Astrocyte (in vitro differentiated cells and primary cell): Measurements from ENCODE around the gene ECHDC3. TPM values are rescaled to one million over a fixed set of nuclear protein-coding genes. Genes with fewer than 3 reads are reported as not detected.

Source experiments
- DNase-seq: peaks from one replicate; pipeline ENCODE4 v3.0.0-alpha.2; 2010; ENCODE audit warnings: low read depth
- FAIRE-seq: peaks from 2 replicates; lab custom pipeline; 2011; peaks lifted over from hg19 to GRCh38; lab: Jason Lieb, UNC
- H2AFZ ChIP-seq: 2 replicates; pipeline ENCODE4 v1.6.0; 2012; ENCODE audit warnings: low read depth, low read length, inconsistent platforms
- H3K27ac ChIP-seq: 2 replicates; pipeline ENCODE4 v1.5.1; 2011; ENCODE audit warnings: low read depth, low read length, inconsistent platforms
- H3K27me3 ChIP-seq: 2 replicates; pipeline ENCODE4 v1.6.0; 2011; ENCODE audit warnings: low read length, inconsistent platforms; ENCODE audit not compliant: insufficient read depth
- H3K36me3 ChIP-seq: 2 replicates; pipeline ENCODE4 v1.5.1; 2011; ENCODE audit warnings: low read length, inconsistent platforms; ENCODE audit not compliant: insufficient read depth
- H3K4me1 ChIP-seq: 2 replicates; pipeline ENCODE4 v1.5.1; 2011; ENCODE audit warnings: low read length, inconsistent platforms; ENCODE audit not compliant: insufficient read depth
- H3K4me2 ChIP-seq: 2 replicates; pipeline ENCODE4 v1.6.0; 2012; ENCODE audit warnings: low read length, inconsistent platforms
- H3K4me3 ChIP-seq: 2 replicates; pipeline ENCODE4 v1.5.1; 2011; ENCODE audit warnings: low read depth, mild to moderate bottlenecking, low read length, inconsistent platforms; ENCODE audit not compliant: insufficient read depth
- H3K79me2 ChIP-seq: 2 replicates; pipeline ENCODE4 v1.6.0; 2012; ENCODE audit warnings: mild to moderate bottlenecking, low read length, inconsistent platforms; ENCODE audit not compliant: insufficient read depth
- H3K9ac ChIP-seq: 2 replicates; pipeline ENCODE4 v1.6.0; 2012; ENCODE audit warnings: mild to moderate bottlenecking, low read length, inconsistent platforms
- H3K9me3 ChIP-seq: 2 replicates; pipeline ENCODE4 v1.5.1; 2012; ENCODE audit warnings: low read depth, mild to moderate bottlenecking, low read length, inconsistent platforms; ENCODE audit not compliant: insufficient read depth
- H4K20me1 ChIP-seq: 2 replicates; pipeline ENCODE4 v1.6.0; 2012; ENCODE audit warnings: low read length, inconsistent platforms; ENCODE audit not compliant: insufficient read depth
- H3K27ac Mint-ChIP-seq: one replicate; pipeline ENCODE4 v1.8.0; 2021; ENCODE audit warnings: mild to moderate bottlenecking, mixed read lengths; ENCODE audit not compliant: unreplicated experiment
- H3K27me3 Mint-ChIP-seq: one replicate; pipeline ENCODE4 v1.8.0; 2021; ENCODE audit warnings: low read depth, mixed read lengths; ENCODE audit not compliant: unreplicated experiment
- H3K36me3 Mint-ChIP-seq: one replicate; pipeline ENCODE4 v1.8.0; 2021; ENCODE audit warnings: low read depth, mixed read lengths; ENCODE audit not compliant: unreplicated experiment
- H3K4me1 Mint-ChIP-seq: one replicate; pipeline ENCODE4 v1.8.0; 2021; ENCODE audit warnings: low read depth, mixed read lengths; ENCODE audit not compliant: unreplicated experiment
- H3K4me3 Mint-ChIP-seq: one replicate; pipeline ENCODE4 v1.8.0; 2021; ENCODE audit warnings: mild to moderate bottlenecking, moderate library complexity, mixed read lengths; ENCODE audit not compliant: unreplicated experiment
- H3K9me3 Mint-ChIP-seq: one replicate; pipeline ENCODE4 v1.8.0; 2021; ENCODE audit warnings: mild to moderate bottlenecking, mixed read lengths; ENCODE audit not compliant: unreplicated experiment
- EZH2 ChIP-seq: IDR thresholded peaks from 2 replicates; pipeline ENCODE4 v1.6.1; 2012; ENCODE audit warnings: mild to moderate bottlenecking, low read length, inconsistent platforms; ENCODE audit not compliant: insufficient read depth
- total RNA-seq: library from RNA; stranded (reverse); gene quantifications from 2 replicates; pipeline ENCODE4 v1.2.1, GENCODE V29; 2021
- TF ChIP-seq, protein P1 (sequence below): IDR thresholded peaks from 2 replicates; pipeline ENCODE4 v1.5.1; 2011; ENCODE audit warnings: low read depth, mild to moderate bottlenecking, inconsistent platforms, low read length, moderate library complexity; ENCODE audit not compliant: insufficient read depth

ECHDC3 gene
- total RNA-seq, 1 donor from 2014 or later, result 2.1 TPM

DNA sequence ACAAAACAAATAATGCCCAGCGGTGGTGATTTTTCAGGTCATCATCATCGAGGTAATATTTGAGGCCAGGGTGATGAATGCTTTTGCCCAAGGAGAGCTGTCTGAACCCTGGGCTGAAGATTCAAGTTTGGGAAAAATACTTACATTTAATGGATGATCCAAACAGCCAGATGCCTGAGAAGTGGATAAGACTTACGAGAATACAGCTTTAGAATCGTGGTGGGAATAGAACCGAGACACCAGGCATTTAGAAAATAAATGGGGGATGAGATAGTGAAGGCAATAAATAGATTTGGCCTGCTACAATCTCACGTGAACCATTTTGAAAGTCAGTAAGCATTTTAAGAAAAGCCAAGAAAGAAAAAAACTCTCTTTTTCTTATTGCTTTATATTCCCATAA, 68.8 kb downstream of the ECHDC3 start:
- H3K27ac Mint-ChIP-seq, result no peak overlapping the region
- DNase-seq, result no peak
- H3K4me3 Mint-ChIP-seq, result no peak overlapping the region
- Histone ChIP-seq H3K36me3 (no peaks in the 10 kb centered on the region), H3K9ac (no peak overlapping the region), H2AFZ (no peak overlapping the region), H3K4me3 (no peak overlapping the region), H4K20me1 (no peaks in the 10 kb centered on the region), H3K4me1 (peaks cover 7% of the 10 kb centered on the region), H3K9me3 (no peaks in the 10 kb centered on the region), H3K27me3 (no peaks in the 10 kb centered on the region), H3K79me2 (no peaks in the 10 kb centered on the region), H3K27ac (no peak overlapping the region), H3K4me2 (no peak overlapping the region)
- no peak for FAIRE-seq
- peaks cover 5% of the 10 kb centered on the region for H3K27me3 Mint-ChIP-seq
- no peaks in the 10 kb centered on the region for H3K36me3 Mint-ChIP-seq
- TF ChIP-seq, protein P1, sequence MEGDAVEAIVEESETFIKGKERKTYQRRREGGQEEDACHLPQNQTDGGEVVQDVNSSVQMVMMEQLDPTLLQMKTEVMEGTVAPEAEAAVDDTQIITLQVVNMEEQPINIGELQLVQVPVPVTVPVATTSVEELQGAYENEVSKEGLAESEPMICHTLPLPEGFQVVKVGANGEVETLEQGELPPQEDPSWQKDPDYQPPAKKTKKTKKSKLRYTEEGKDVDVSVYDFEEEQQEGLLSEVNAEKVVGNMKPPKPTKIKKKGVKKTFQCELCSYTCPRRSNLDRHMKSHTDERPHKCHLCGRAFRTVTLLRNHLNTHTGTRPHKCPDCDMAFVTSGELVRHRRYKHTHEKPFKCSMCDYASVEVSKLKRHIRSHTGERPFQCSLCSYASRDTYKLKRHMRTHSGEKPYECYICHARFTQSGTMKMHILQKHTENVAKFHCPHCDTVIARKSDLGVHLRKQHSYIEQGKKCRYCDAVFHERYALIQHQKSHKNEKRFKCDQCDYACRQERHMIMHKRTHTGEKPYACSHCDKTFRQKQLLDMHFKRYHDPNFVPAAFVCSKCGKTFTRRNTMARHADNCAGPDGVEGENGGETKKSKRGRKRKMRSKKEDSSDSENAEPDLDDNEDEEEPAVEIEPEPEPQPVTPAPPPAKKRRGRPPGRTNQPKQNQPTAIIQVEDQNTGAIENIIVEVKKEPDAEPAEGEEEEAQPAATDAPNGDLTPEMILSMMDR, result no peak
- no peak for TF ChIP-seq EZH2
- no peaks in the 10 kb centered on the region for H3K9me3 Mint-ChIP-seq
- H3K4me1 Mint-ChIP-seq, result peaks cover 5% of the 10 kb centered on the region

DNA sequence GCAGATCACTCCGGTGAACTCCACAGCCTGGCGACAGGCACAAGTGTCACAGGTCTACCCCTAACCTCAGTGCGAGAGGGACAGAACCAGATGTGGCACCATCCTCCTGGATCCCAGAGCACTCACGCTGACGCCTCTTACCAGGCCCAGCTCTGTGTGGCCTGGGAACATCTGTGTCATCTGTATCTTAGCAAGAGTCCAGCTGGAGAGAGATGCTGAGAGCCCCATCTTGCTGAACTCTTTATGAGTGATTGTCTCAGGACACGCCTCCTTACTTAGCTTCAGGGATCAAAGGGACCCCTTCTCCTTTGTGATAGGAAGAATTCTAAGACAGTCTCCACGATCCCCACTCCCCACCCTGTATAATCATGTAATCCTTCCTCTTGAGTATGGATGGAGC, 71.0 kb downstream of the ECHDC3 start:
- no peaks in the 10 kb centered on the region for H3K36me3 Mint-ChIP-seq
- TF ChIP-seq, protein P1, result no peak
- no peak for TF ChIP-seq EZH2
- Histone ChIP-seq H3K4me2 (no peak overlapping the region), H2AFZ (no peak overlapping the region), H3K9ac (no peak overlapping the region), H3K9me3 (no peaks in the 10 kb centered on the region), H3K27ac (no peak overlapping the region), H3K79me2 (no peaks in the 10 kb centered on the region), H4K20me1 (no peaks in the 10 kb centered on the region), H3K4me3 (no peak overlapping the region), H3K4me1 (peaks cover 7% of the 10 kb centered on the region), H3K27me3 (no peaks in the 10 kb centered on the region), H3K36me3 (no peaks in the 10 kb centered on the region)
- H3K9me3 Mint-ChIP-seq, result no peaks in the 10 kb centered on the region
- no peak for FAIRE-seq
- H3K4me3 Mint-ChIP-seq, result no peak overlapping the region
- peaks cover 5% of the 10 kb centered on the region for H3K4me1 Mint-ChIP-seq
- H3K27ac Mint-ChIP-seq, result no peak overlapping the region
- peaks cover 2% of the 10 kb centered on the region for H3K27me3 Mint-ChIP-seq
- DNase-seq, result no peak

Other genes with a start within 250 kb of the ECHDC3 start
- gene USP6NL, start 130.7 kb upstream of the ECHDC3 start, total RNA-seq, result 15.1 and 16.6 TPM in 2 replicates
- gene PROSER2, start 81.0 kb downstream of the ECHDC3 start, total RNA-seq, result 10.3 and 12.1 TPM in 2 replicates